CD4-positive, alpha-beta T cell treated with Interferon alpha-2 for 1 hour (primary cell): ENCODE data around the gene KCNQ5.
"Not testable (repeated sequence)": the region's sequence is repeated elsewhere in the genome, so short reads cannot be mapped to it uniquely, and the experiment has no call there.

Experiments
- DNase-seq, 2 donors: peaks; one replicate each; pipeline ENCODE4 v3.0.0-alpha.2; 2020 to 2022

KCNQ5 gene

DNA sequence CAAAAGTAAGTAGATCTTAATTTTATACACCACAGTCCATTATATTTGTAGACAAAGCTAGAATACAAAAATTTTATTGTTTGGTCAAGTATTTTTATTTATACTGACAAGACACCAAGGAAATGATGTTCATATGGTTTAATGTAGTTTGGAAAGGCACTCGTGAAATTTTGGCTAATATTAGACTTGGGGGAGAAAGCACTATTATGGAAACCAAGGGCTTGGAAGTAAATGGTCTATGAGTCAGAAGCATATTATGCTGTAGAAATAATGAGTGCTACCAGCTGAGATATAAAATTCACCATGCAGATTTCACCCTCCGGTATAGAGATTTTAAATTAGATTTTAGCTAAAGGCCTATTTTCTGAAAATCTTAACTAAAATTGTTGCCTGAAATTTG lies 233.6 kb downstream of the KCNQ5 start:
- DNase-seq, result no peak

- no peak for DNase-seq
Measured at GRCh38 chr6:72856801-72857200, 234.9 kb downstream of the KCNQ5 start.

DNA sequence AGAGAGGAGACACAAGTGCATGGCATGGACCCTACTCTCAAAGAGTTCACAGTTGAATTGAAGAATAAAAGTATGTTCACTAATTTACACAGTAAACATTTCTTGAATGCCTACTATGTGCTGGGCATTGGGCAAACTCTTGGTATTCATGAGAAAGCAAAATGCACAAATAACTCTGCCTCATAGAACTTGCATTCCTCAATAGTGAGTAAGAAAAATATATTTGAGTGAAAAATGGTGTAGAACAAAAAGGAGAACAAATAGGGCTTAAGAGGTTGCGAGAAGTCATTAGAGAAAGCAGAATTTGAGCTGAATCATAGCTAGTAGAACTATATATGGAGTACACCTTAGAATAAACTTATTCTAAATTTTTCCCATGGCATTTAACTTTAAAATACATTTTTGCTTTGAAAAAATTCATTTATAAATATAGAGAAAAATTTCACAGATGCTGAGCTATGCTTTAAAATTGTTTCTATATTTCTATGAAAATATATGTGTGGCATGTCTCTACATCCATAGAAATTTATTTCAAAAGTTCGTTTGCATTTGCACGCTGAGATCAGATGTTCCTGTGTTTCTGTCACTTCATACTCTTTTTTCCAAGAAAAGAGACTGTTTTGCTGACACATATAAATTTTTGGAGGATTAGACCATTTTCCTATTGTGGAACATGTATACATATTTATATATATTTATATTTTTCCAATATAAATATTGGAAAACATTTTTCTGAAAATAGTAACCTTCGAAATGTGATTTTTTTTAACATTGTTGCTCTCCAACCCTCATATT lies 236.1 kb downstream of the KCNQ5 start:
- DNase-seq, result no peak

GRCh38 chr6:72861059-72861458 lies 239.2 kb downstream of the KCNQ5 start:
- DNase-seq, result no peak

- no peak for DNase-seq
Measured at GRCh38 chr6:72861935-72862432, 240.1 kb downstream of the KCNQ5 start.

- no peak for DNase-seq
Measured at GRCh38 chr6:72863131-72863530, 241.3 kb downstream of the KCNQ5 start.

DNA sequence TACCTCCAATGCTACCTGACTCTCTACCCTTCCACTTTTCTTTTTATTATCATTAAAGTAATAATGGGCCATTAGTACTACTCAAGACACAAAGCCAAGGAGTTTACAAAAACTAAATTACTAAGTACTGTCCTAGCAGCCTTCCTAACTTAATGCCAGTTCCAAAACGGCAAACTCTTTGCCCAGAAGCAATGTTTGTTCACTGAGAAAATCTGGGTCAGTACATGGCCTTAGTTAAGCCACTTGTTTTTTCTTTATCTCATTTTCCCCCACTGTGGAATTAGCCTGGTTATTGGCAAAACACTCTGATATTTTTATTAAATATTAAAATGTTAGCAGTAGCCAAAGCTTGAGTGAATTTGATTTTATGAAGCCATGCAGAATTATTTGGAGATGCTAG lies 242.4 kb downstream of the KCNQ5 start:
- DNase-seq, result no peak

DNA sequence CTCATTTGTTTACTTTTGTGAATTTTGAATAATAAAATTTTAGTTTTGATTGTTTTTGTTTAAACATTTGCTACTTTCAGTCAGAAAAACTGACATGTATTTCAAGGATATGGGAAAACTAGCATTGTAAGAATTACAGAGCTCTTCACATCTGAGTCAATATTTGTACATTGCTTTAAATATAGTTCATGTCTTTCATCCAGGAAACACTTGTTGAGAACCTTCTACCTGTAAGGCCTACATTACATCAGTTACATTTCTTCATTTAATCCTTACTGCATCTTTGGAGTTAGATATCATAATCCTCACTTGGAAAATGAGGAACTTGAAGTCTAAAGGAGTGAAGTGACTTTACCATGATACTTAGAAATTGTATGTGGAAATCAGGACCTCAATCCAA lies 242.9 kb downstream of the KCNQ5 start:
- DNase-seq, result no peak

GRCh38 chr6:72865467-72865866 lies 243.6 kb downstream of the KCNQ5 start:
- DNase-seq, result no peak

DNA sequence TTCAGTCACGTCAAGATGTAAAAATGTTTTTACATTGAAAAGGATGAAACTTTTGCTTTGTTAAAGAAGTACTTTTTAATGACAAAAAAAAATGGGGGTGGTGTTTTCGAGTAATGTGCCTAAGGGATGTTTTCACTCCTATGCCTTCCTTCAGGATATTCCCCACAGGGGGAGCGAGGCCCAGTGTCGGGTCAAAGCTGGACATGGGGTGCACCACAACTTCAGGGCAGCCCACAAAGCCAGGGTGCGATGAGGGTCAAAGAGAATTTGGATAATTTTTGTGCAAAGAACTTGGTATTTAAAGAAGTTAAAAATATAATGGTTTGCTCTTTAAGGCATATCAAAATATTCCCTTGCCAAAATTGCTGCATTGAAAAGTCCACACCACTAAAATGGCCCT lies 247.8 kb downstream of the KCNQ5 start:
- DNase-seq, result no peak

- no peak for DNase-seq
Measured at GRCh38 chr6:72873433-72873832, 251.6 kb downstream of the KCNQ5 start.

DNA sequence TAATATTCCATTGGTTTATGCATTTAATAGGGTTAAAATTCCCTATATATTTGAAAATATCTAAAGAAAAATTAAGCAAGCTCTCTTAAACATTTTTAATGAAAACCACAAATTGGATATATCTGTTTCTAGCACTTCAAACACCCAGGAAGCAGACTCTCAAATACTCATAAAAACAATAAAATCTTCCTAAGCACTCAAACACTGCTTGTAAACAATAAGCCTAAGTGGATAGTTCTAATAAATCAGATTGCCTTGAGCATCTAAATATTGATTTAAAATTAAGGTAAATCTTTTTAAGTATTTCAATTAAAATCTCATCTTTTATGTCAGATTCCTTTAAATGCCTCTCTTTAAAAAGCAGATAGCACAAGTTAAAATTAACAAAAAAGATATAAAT lies 254.4 kb downstream of the KCNQ5 start:
- no peak for DNase-seq

DNA sequence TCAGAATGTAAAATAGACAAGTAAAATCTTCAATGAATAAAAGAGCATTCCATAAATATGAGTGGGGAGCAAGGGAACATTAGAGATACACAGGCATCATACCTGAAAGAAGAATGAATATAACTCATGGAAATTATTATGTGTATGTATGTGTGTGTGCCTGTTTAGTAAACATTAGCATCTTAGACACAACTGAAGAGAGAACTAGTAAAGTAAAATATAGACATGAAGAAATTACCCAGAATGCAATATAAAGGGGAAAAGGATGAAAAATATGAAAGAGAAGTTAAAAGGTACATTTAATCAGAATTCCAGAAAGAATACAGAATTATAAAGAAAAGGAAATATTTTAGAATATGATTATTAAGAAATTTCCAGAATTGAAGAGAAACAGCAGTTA lies 264.3 kb downstream of the KCNQ5 start:
- DNase-seq, result no peak

DNA sequence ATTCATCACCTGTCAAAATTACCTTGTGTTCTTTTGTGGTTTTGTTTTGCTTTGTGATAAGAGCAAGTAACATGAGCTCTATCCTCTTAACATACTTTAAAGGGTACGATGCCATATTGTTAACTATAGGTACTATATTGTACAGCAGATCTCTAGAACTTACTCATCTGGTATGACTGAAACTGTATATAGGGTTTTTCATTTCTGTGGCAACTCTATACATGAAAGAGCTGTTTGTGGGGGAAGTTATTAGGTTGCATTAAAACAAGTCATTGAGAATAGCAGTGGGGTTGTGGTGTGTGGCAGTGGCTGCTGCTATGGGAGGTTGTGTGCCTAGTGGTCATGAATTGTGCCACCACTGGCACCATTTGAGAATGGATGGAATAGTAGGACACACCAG lies 268.4 kb downstream of the KCNQ5 start:
- no peak for DNase-seq

- no peak for DNase-seq
Measured at GRCh38 chr6:72890671-72891070, 268.8 kb downstream of the KCNQ5 start.

DNA sequence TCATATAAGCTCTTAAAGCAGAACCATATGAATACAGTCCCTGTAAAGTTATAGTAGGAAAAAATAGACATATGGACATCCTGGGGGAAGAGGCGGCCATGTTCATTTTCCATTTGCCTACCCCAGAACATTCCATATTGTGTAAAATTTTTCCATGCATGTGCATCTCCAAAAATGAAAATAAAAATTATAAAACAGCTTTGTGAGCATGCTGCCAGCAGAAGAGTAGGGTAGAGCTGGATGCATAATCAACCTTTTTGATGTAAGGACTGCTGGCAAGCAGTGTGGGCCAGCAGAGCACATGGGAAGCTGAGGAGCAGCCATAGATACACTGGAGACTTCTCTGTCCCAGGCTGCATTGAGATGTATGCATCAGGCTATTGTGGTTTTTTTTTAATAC lies 271.0 kb downstream of the KCNQ5 start:
- DNase-seq, result no peak

DNA sequence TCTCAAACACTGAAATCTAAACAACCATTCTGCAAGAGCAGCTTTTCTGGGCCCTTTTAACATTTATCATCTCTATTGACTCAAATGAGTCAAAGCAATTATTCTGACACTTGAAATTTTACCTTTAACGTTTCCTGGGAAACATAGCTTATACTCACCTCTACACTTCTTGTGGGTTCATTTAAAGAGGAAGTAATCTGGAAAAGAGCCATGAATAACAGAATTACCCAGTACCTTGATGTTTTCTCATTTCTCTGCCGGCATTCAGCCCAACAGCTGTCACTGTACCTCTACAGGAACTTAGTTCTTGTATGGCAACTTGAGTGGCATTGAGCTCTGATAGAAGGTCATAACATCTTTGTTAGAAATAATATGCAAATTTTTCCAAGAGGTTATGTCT lies 272.2 kb downstream of the KCNQ5 start:
- DNase-seq, result no peak

GRCh38 chr6:72898313-72898712 lies 276.4 kb downstream of the KCNQ5 start:
- not testable (repeated sequence) for DNase-seq

GRCh38 chr6:72905705-72906478 lies 284.0 kb downstream of the KCNQ5 start:
- no peak for DNase-seq

GRCh38 chr6:72911463-72912155 lies 289.7 kb downstream of the KCNQ5 start:
- no peak for DNase-seq

DNA sequence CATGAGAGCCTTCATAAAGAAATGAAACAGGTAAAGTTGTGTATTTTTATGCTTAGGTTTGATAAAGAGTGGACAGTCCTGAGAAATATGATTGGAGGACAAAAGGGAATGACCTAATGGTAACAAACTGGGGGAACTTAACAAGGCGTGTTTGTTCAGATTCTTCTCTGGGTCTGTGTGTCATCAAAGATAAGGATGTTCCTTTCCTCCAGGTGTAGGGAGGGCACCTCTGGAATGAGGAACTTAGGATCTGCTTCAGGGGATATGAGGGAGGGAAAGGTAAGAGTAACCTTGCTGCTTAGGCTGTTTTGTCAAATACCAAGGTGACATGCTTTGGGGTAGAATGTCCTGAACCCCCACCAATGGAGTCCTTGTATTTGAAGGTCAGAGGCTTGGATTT lies 291.9 kb downstream of the KCNQ5 start:
- DNase-seq, result no peak

DNA sequence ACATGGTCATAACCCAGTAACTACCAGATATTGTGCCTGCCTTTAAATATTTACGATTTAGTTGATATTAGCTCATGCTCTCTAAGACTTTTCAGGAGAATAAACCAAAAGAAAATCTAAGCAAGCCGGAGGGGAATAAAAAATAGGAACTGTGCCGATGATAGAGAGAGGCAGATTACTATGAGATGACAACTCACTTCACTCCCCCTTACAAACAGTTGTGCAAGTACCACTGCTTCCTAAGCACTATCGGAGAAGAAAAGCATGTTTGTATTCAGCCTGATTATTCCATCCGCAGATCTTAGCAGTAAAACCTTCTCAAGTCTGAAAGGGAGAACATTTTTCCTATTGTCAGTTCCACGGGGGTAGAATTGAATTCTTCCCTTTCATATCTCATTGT lies 294.4 kb downstream of the KCNQ5 start:
- no peak for DNase-seq

DNA sequence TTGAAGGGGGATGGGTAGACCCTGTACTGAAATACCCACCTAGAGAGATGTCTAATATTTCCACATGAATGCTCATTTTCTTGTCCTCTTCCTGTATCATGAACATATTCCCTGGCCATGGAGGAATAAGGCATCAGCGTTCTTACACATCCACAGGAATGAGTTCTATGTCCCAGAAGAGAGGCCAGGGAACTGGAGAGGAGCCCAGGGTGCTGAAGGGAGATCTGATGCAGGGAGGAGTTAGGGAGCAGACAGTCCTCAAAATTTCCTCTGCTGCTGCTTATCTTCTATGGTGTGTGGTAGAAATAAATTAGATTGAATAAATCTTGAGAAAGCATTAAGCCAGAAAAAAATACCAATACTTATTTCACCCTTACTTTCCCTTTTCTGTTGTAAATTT lies 295.0 kb downstream of the KCNQ5 start:
- no peak for DNase-seq

- no peak for DNase-seq
Measured at GRCh38 chr6:72922401-72922800, 300.5 kb downstream of the KCNQ5 start.
